GM18867 (cell line): ENCODE measurements around the gene HNRNPDL.
"Not testable (repeated sequence)": the region's sequence is repeated elsewhere in the genome, so short reads cannot be mapped to it uniquely, and the experiment has no call there.

Source experiments
- ATAC-seq: cut with Tn5 transposase; IDR thresholded peaks from one replicate; pipeline ENCODE4 v1.9.1; 2021; ENCODE audit warnings: mild to moderate bottlenecking, moderate library complexity; ENCODE audit not compliant: unreplicated experiment

The HNRNPDL gene

GRCh38 chr4:82433791-82434190 lies 3.5 kb upstream of the HNRNPDL start:
- no peak for ATAC-seq

GRCh38 chr4:82432596-82432995 lies 2.3 kb upstream of the HNRNPDL start:
- no peak for ATAC-seq

DNA sequence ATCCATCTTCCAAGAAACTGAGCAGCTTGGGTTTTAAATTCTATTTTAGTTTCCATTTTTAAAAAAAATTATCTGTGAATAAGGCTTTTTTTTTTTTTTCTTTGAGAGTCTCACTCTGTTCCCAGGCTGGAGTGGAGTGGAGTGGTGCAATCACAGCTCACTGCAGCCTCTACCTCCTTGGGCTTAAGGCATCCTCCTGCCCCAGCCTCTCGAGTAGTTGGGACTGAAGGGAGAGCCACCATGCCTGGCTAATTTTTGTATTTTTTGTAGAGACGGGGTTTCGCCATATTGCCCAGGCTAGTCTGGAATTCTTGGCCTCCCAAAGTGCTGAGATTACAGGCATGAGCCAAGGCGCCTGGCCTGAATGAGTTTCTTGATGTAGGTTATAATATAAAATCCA lies 1.6 kb upstream of the HNRNPDL start:
- ATAC-seq, result no peak

GRCh38 chr4:82430964-82431745 lies 893 bp upstream of the HNRNPDL start:
- no peak for ATAC-seq

GRCh38 chr4:82429728-82430192 lies 502 bp downstream of the HNRNPDL start:
- ATAC-seq, result peak; percentile 27

DNA sequence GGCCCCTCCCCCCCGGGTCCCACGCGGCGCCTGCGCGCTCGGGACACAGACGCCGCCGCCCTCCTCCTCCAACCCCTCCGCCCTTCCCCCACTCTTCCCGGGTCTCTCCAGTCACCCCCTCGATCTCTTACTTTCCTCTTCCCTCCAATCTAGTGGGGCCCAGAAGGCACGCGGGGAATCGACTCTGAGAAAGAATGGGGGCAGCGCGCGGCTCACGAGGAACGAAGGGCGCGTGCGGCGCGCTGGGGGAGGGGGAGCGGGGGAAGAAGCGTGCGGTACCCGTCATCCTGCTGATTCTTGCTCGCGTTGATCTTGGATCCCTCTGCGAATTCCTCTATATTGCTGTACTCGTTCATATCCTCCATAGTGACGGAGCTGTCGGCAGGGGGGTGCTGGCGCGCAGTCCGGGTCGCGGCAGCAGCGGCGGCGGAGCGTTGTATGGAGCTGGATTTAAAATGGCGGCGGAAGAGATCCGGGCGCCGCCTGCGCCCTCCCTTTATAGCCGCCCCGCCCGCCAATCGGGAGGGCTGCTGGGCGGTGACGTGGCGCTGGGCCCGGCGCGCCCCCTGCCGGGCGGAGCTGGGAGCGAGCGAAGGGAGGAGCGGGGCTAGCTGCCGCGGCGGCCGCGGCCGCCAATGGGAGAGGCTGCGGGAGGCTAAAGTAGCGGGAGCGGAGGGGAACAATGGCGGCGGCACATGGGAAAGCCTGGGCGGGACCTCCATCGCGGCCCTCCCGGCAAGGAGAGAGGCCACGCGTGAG lies 1.1 kb downstream of the HNRNPDL start:
- ATAC-seq, result peak; percentile 66

DNA sequence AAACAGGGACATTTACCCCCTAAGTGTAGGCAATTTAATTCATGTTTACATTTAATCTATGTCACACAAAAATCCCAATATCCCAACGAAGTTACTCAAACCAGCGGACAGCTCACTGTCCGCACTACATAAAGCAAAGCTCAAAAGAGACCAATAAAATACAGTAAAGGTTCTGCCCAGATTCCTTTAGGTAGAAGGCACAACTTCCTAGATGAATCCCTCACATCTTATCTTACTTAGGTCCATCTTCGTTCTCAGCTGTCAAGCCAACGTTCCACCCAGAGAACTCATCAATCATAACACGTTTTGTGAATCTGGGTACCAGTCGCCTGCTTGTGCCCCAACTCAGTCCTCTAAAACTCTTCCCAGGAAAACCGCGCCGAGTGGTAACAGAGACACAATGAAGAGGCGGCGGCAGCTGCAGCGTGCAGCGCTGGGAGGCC lies 1.7 kb downstream of the HNRNPDL start:
- ATAC-seq, result no peak

DNA sequence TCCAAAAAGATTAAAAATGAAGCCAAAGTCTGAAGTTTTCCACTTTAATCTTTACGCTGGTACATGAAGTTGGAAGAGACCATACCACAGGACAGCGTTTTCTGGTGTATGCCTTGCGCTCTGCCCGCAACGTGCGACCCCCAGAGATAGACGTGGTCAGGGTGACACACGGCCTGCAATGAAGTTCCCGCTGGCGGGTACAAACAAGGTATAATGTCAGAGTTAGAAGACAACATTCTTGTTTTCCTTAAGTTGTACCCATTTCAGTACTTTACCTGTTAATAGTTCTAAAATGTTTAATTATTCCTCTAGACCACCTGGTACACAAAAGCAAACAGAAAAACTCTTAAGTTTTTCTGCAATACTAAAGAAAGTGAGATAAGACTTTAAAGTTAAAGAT lies 4.8 kb downstream of the HNRNPDL start:
- ATAC-seq, result no peak

GRCh38 chr4:82423245-82424054 lies 6.8 kb downstream of the HNRNPDL start:
- no peak for ATAC-seq

GRCh38 chr4:82422616-82423015 lies 7.6 kb downstream of the HNRNPDL start:
- ATAC-seq, result no peak

DNA sequence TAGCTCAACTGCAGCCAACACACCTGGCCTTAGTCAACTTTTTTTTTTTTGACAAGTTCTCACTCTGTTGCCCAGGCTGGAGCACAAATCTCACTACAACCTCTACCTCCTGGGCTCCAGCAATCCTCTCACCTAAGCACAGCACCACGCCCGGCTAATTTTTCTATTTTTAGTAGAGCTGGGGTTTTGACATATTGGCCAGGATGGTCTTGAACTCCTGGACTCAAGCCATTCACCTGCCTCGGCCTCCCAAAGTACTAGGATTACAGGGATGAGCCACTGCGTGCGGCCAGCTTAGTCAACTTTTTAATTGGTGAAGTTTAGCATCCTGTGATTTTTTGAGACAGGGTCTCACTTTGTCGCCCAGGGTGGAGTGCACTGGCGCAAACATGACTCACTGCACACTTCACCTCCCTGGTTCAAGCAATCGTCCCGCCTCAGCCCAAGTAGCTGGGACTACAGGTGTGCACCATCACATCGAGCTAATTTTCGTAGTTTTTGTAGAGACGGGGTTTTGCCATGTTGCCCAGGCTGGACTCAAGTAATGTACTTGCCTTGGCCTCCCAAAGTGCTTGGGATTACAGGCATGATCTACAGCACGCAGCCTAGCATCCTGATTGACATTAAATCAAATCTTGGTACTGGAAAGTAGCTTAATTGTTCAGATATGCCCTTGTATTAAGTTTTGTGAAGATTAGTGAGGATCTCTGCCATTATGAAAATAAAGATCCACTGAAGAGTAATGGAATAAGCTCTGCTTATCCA lies 8.3 kb downstream of the HNRNPDL start:
- no peak for ATAC-seq

- ATAC-seq, result no peak
Observed at GRCh38 chr4:82419451-82419850, 10.8 kb downstream of the HNRNPDL start.

GRCh38 chr4:82415922-82416365 lies 14.3 kb downstream of the HNRNPDL start:
- ATAC-seq, result no peak

DNA sequence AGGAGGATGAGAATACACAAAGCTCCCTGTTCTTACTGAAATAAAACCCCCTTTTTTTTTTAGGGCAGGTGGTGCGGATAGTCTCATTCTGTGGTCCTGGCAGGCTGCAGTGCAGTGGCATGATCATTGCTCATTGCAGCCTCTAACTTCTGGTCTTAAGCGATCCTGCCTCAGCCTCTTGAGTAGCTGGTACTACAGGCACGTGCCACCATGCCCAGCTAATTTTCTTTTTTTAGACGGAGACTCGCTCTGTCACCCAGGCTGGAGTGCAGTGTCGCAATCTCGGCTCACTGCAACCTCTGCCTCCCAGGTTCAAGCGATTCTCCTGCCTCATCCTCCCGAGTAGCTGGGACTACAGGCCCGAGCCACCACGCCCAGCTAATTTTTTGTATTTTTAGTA lies 15.2 kb downstream of the HNRNPDL start:
- ATAC-seq, result not testable (repeated sequence)

DNA sequence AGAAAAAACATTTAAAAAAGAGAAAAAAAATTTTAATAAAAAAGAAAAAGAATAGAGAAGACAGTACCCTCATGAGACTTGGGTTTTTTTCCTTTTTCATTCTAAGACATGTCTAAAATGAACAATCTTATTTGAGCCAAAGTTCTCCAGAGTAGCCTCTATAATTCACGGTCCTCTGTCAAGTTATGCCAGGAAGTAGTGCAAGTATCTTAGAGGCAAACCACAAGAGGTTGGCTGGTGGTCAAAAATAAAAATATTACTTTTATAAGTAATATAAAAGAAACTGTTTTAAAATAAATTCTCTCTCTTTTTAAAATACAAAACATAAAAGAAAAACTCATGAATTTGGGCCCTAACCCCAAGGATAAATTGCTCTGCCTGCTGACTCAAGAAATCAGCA lies 26.5 kb downstream of the HNRNPDL start:
- ATAC-seq, result no peak

DNA sequence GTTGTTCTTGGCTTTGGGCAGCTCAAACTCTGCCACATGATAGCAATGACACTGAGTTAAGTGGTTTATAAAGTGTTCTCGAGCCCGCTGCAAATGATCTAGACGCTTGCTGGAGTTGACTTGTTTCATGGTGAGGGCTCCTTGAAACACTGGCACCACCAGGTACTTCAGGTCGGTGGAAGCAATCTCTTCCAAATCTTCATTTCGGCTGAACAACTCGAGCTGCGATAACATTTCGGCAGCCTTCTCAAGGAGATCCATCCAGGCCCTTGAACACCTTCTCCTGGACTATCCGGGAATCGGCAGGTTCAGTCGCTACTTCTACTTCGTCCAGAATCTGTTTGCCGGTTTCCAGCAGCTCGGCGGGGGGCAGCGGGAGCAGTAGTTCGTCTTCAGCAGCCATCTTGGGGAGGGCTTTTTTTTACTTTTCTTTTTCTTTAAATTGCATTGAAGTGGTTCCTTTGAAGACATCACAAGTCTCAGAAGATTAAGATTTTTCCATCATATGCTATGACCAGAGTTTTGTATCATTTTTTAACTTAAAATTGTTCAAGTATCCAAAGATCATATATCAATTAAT lies 28.0 kb downstream of the HNRNPDL start:
- no peak for ATAC-seq

DNA sequence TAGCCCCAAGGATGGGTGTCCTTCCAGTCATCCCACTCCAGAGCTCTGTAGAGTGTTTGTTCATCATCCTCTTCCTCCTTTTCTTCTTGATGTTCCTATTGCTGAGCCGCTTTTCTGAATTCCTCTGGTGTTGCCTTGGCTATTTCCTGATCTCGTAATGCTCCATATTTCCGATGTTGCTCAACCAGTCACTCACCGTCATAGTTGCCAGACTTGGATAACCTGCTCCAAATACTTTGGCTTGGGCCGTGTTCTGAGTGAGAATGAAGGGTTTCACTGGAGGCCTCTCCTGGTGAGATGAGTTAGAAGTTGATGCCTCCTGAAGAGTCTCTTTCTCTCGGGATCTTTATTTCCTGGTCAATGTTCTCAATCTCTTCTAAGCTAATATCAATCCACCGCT lies 28.7 kb downstream of the HNRNPDL start:
- no peak for ATAC-seq

- peak; percentile 63 for ATAC-seq
Observed at GRCh38 chr4:82398263-82398662, 32.0 kb downstream of the HNRNPDL start.

DNA sequence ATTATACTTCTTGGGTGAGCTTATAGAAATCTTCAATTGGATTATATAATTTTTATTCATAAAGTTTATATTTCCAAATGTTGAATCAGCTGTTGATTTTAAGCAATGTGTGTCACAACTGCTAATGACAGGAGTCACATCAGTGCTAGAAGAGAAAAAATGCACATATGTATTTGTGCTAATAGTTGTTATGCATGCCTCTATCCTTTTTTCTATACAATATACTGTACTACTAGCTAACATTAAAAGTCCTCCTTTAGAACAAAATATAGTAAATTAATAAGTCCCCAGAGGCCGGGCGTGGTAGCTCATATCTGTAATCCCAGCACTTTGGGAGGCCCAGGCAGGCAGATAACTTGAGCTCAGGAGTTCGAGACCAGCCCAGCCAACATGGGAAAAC lies 32.7 kb downstream of the HNRNPDL start:
- ATAC-seq, result no peak

GRCh38 chr4:82394896-82395295 lies 35.4 kb downstream of the HNRNPDL start:
- no peak for ATAC-seq
